Femur (tissue), 1 donor: Measurements from ENCODE around the gene PPP4R4.

ENCODE experiments used
- DNase-seq: peaks from one replicate; pipeline ENCODE4 v3.0.0-alpha.2; 2017

Gene PPP4R4

DNA sequence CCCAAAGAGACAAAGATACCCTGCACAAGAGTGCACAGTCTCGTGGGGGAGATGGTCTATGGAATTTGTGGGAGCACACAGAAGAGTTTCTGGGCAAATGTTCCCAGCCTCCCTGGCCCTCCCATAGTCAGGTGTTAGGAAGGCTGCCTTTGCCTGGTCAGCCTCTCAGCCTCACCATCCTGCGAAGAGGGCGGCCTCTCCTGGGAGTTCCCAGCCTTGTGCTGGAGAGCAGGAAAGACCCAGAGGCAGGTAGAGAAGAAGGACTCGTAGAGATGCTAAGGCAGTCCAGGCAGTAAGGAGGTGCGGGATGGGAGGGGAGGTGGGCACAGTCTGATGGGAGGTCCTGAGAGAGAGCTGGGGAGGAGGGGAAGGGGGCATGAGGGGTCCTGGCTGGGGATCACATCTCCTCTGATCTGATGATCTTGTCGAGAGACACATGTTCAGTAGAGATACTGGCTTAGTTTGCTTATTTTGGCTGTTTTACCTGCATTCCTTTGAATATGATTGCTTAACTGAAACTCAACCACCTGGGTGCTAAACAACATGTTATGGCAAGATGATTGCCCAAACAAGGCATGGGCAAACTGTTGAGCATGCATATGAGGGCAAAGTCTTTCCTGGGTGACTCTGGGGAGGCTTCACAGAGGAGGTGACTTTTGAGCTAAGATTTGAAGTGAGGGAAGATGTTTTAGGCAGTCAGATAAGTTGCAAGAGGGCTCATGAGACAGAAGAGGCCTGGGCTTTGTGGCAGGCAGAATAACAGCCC is 138.5 kb downstream of the PPP4R4 start:
- no peak for DNase-seq

DNA sequence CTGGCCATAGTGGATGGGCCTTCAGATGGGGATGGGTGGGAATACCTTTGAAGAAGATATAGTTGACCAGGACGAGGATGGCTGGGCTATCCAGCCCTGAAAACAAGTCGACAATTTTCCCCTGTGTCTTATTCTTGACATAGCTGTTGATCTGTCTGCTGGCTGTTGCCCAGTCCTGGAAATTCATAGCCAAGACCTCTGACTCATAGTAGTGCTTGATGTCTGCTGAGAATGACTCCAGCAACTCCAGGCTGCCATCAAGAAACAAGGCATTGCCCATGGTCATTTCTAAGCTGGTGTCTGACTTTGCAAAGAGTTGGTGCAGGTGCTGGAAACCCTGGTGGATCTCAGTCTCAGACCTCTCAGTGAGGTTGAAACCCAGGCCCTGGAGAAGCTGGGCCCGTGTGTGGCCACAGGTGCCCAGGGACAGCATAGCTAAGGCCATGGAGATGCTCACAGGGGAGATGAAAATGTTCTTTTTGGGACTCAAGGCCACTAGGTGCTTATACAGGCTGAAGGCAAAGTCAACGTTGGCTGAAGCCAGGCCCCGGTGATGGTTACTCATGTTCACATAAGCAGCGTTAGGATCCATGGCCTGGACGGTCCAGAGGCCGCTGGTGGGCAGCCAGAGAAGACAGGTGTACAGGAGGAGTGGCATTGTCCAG is 140.0 kb downstream of the PPP4R4 start:
- DNase-seq: no peak

DNA sequence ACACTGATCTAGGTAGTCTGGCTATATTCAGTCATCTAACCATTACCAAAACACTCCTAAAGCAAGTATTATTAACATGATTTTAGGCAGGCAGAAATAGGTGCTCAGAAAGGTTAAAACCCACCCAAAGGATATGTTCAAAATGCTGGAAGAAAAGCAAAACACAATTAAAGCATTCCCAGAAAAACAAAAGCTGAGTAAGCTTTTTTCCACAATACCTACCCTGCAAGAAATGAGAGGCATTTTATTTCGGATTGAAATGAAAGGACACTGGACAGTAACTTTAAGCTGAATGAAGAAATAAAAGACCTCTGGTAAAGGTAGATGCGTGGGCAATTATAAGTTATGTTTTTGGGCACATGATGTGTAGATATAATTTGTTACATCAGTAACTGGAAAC is 140.8 kb downstream of the PPP4R4 start:
- no peak for DNase-seq

GRCh38 chr14:94316692-94317091 is 142.6 kb downstream of the PPP4R4 start:
- DNase-seq: no peak

- DNase-seq: no peak
Measured at GRCh38 chr14:94317259-94317658, 143.1 kb downstream of the PPP4R4 start.

- DNase-seq: no peak
Measured at GRCh38 chr14:94320243-94320642, 146.1 kb downstream of the PPP4R4 start.

DNA sequence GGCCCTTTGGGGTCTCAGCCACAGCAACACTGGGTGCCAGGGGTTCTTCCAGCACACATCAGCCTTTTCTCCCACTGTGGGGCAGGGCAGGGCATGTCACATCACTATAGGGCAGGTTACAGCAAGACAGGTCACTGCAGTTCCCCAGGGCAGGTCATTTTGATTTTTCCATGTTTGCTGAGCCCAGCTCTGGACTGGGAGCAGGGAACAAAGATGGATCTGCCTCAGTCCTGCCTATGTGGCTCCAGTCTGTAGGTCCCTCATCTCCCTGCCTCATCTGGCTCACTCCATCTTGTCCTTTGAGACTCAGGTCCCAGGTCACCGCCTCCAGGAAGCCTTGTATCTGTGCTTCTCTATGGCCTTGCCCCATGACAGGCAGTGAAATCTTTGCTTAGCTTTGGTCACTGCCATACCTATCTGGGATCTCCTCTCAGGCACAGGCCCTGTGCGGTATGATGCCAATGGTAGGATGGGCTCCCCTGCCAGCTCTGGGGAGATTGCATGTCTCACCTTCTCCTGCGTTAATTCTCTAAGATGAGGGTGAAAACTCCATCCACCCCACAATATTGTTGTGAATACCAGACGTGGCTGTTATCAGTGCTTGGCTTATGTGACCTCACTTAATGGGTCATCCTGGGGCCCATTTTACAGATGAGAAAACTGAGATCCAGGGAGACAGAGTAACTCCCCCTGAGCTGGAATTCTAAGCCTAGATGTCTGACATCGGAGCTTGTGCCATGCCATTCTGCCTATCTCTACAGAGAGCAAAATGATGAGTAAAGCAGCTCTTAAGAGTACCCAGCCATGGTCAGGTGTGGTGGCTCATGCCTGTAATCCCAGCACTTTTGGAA is 147.5 kb downstream of the PPP4R4 start:
- DNase-seq: no peak

- DNase-seq: no peak
Measured at GRCh38 chr14:94322648-94323570, 148.8 kb downstream of the PPP4R4 start, which contains the start of gene SERPINA6. Gene SERPINA6 (minus strand): TSS chr14:94323336. CDS start chr14:94314648, 8,688 bp downstream.

DNA sequence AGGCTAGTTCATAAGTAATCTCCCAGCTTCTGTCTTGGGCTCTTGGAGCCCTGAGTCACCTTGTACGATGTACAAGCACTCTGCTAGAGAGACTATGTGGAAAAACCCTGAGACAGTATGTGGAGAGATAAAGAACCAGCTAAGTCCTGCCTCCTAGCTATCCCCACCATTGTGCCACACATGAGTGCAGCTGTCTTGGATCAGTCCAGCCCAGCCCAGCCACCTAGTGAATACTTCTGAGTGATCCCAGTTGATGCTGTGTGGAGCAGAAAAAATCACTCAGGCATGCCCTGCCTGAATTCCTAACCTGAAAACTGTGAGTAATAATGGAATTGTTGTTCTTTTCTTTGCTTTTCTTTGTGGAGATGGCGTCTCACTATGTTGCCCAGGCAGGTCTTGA is 154.1 kb downstream of the PPP4R4 start:
- DNase-seq: no peak
